Naive thymus-derived CD8-positive, alpha-beta T cell (primary cell): ENCODE data around the gene SHB. TPM values are rescaled to one million over a fixed set of nuclear protein-coding genes. Genes with fewer than 3 reads are reported as not detected.

Source experiments
- ATAC-seq, 2 donors: fragments of 150-1000 bp; cut with Tn5 transposase in 1 of 2; sonication (Bioruptor Pico), chemical (Tn5 transposase) in 1 of 2; 1 replicate in 1 of 2; 2 replicates in 1 of 2; pipeline ENCODE4 v1.10.0; 2021; ENCODE audit warnings: mild to moderate bottlenecking in 2 of 2, moderate library complexity in 2 of 2
- POLR2A ChIA-PET: fragments of 350-600 bp; sonication (Branson Sonifier 250); formaldehyde crosslinking; loops from one replicate; lab custom pipeline; 2021; ENCODE audit warnings: antibody characterized with exemption; lab: Charles Lee
- DNase-seq, 10 donors: peaks; one replicate each; pipeline versions ENCODE4 v3.0.0 to v3.0.0-alpha.2; 2020 to 2022
- H3K27ac Mint-ChIP-seq, 10 donors: one replicate each; pipeline ENCODE4 v1.8.0; 2020 to 2022; ENCODE audit warnings: mild to moderate bottlenecking in 10 of 10, mixed read lengths in 10 of 10, moderate library complexity in 4 of 10, inconsistent platforms in 1 of 10
- H3K27me3 Mint-ChIP-seq, 5 donors: one replicate each; pipeline ENCODE4 v1.8.0; 2021 to 2022; ENCODE audit warnings: mixed read lengths in 5 of 5
- H3K36me3 Mint-ChIP-seq, 3 donors: one replicate each; pipeline ENCODE4 v1.8.0; 2020 to 2022; ENCODE audit warnings: mixed read lengths in 3 of 3, mild to moderate bottlenecking in 2 of 3, inconsistent platforms in 1 of 3
- H3K4me1 Mint-ChIP-seq, 4 donors: one replicate each; pipeline ENCODE4 v1.8.0; 2021 to 2022; ENCODE audit warnings: mixed read lengths in 4 of 4
- H3K4me3 Mint-ChIP-seq, 10 donors: one replicate each; pipeline ENCODE4 v1.8.0; 2020 to 2022; ENCODE audit warnings: mild to moderate bottlenecking in 10 of 10, mixed read lengths in 10 of 10, moderate library complexity in 6 of 10, inconsistent platforms in 1 of 10
- H3K9me3 Mint-ChIP-seq, 9 donors: one replicate each; pipeline ENCODE4 v1.8.0; 2020 to 2022; ENCODE audit warnings: mixed read lengths in 9 of 9, mild to moderate bottlenecking in 3 of 9, inconsistent platforms in 1 of 9, moderate library complexity in 1 of 9
- polyA plus RNA-seq, 3 donors: library from polyadenylated mRNA; unstranded; fragments of 300-500 nt; fragmentation: Illumina TruSeq; gene quantifications; one replicate each; pipeline ENCODE4 v1.2.3, GENCODE V29; 2021
- total RNA-seq, 8 experiments: library from RNA in 2 of 8; stranded (reverse) in 2 of 8; gene quantifications; one replicate each; pipeline ENCODE4 v1.2.3 and lab custom pipeline; 2021 to 2026

SHB gene
- total and polyA plus RNA-seq, 5 experiments from 2014 or later, result 0.20 to 1.2 (median 0.54) TPM

DNA sequence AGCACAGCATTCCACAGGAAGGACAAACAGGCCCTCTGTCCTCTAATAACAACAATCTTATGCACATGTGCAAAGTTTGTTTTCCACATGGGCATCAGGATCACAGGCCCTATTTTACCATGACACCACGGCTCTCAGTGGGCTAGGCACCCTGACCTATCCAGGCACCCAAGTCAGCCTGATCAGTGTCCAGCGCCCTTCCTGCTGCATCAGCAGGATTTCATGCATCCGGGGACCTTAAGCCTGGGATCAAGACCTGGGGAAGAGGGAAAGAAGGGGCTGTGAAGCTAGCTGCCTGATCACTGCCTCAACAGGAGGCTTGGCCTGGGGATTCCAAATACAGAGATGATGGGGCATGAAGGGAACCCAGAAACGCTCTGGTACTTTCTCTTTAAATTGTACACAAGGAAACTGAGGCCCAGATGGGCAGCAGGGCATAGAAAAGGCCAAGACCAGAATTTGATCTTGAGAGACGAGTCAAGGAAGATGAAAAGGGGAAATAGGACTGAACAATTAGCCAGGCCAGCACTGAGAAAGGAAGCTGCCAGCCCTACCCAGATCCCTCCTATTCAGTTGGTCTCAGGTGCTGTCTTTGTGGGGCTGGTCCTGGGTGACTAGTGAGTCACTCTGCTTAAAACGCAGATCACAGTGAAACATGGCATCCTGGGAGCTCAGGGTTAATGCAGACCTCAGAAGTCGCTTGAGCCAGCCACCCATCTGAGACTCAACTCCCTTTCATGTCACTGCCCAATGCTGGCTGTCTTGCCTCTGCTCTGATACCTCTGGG lies 57.9 kb downstream of the SHB start:
- H3K4me1 Mint-ChIP-seq, result peaks cover 9 to 19% (median 16%) of the 10 kb centered on the region in 4 donors
- H3K4me3 Mint-ChIP-seq, result no peak overlapping the region

DNA sequence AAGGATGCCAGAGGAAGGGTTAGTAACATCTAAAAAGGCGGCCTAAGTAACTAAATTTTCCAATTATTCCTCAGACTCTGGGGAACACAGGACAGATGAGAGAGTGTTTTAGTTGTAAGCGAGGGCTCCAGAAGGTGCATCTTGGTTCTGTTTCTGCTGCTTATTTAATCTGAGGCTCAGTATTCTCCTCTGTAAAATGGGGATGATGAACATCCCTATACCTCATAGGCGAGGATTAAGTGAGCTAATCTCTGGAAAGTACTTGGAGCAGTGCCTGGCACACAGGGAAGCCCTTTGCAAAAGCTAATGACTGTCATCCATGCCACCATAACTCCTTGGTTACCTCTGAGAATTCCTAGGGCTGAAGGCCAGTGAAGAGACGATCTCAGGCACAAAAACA lies 59.0 kb downstream of the SHB start:
- H3K36me3 Mint-ChIP-seq, result no peaks in the 10 kb centered on the region
- peaks cover 9 to 19% (median 16%) of the 10 kb centered on the region in 4 donors for H3K4me1 Mint-ChIP-seq
- no peaks in the 10 kb centered on the region for H3K9me3 Mint-ChIP-seq
- H3K27ac Mint-ChIP-seq, result no peak overlapping the region
- no peaks in the 10 kb centered on the region for H3K27me3 Mint-ChIP-seq
- no peak overlapping the region for H3K4me3 Mint-ChIP-seq
- POLR2A ChIA-PET, result no interaction called here
- DNase-seq (no peak), ATAC-seq (no peak)

More for the DNA sequence above, 57.9 kb downstream of the SHB start:
- POLR2A ChIA-PET, result no interaction called here
- H3K27ac Mint-ChIP-seq, result no peak overlapping the region
- DNase-seq, result no peak
- ATAC-seq, result no peak
- no peaks in the 10 kb centered on the region for H3K27me3 Mint-ChIP-seq
- no peaks in the 10 kb centered on the region for H3K9me3 Mint-ChIP-seq
- no peaks in the 10 kb centered on the region for H3K36me3 Mint-ChIP-seq

DNA sequence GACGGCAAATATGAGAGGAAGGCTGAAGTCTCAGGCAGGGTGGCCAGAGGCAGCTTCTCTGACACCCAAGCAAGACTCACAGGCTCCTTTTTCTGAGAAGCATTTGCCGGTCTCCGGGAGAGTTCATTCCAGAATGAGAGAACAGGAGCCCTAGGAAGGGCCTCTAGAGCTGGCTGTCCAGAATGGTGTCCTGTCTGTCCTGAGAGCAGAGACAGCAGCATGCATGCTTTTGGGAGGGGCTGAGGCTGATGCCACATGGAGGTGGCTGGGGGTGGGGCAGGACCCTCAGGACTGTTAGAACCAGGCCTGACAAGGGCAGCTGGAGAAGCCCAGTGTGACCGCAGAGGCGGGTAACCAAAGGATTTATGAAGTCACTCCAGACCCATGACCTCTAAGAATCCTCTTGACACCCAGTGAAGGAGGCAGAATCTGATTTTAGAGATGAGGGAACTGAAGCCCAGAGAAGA lies 60.0 kb downstream of the SHB start:
- H3K4me3 Mint-ChIP-seq, result no peak overlapping the region
- POLR2A ChIA-PET, result no interaction called here
- H3K9me3 Mint-ChIP-seq, result no peaks in the 10 kb centered on the region
- no peaks in the 10 kb centered on the region for H3K27me3 Mint-ChIP-seq
- no peaks in the 10 kb centered on the region for H3K36me3 Mint-ChIP-seq
- peak in 1 of 10 donors; percentile 54 for DNase-seq
- peaks cover 9 to 19% (median 16%) of the 10 kb centered on the region in 4 donors for H3K4me1 Mint-ChIP-seq
- ATAC-seq, result no peak
- peak overlapping the region in 2 of 10 donors; percentile 48 to 83 for H3K27ac Mint-ChIP-seq

DNA sequence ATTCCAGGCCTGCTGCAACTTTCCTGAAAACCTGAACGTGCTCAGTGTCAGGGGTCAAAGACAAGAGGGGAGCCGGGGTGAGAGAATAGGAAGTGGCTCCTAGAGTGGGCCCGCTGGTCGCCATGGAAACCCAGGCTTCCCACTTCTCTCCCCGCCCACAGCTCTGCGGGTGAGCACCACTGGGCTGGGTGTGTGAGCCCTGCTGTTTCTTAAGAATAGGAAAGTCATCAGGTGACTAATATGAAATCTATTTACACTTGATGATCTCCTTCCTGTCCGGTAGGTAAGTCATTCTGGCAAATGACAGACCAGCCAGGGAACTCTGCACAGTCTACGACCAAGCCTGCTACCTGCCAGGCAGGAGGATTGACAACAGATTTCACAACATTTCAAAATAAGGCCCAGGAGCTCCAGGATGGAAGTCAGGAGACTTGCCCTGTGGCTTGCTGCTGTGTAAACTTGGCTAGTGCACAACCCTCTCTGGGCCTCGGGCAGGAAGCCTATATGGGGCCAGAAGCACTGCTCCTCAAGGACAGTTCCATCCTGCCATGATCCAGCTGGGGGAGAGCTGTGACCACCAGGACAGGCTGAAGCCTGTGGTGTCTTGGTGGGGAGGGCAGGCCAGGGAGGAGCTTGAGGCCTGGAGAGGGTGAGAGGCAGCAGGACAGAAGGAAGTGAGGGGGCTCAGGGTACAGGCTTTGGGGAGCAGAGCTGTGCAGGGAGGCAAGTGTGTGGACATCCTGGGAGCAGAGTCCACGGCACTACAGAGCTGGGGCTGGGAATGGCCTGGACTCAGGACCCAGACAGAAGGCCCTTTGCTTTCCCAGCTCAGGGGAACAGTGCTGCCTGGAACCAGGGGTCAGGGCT lies 60.6 kb downstream of the SHB start:
- POLR2A ChIA-PET, result no interaction called here
- H3K36me3 Mint-ChIP-seq, result no peaks in the 10 kb centered on the region
- peaks cover 11 to 19% (median 19%) of the 10 kb centered on the region in 4 donors for H3K4me1 Mint-ChIP-seq
- no peaks in the 10 kb centered on the region for H3K9me3 Mint-ChIP-seq
- ATAC-seq (peak in 1 of 2 donors; percentile 42), DNase-seq (peak in 1 of 10 donors; percentile 54)
- H3K4me3 Mint-ChIP-seq, result no peak overlapping the region
- H3K27ac Mint-ChIP-seq, result peak overlapping the region in 8 of 10 donors; percentile 22 to 83 (median 32)
- H3K27me3 Mint-ChIP-seq, result no peaks in the 10 kb centered on the region

DNA sequence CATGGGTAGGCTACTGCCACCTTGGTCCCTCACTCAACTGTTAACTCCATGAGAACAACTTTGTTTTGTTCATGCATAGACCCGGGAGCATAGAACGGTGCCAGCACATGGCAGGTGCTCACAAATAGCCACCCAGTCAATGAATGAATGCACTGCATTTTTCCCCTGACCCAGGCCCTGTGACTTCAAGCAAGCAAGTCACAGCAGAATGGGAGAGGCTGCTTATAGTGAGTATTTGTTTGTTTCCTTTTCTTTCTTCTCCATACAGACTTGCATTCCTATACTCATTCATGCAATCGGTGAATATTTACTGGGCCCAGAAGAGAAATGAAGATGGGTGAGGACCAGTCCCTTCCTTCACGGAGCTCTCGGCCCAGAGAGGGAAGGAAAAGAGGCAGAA lies 62.0 kb downstream of the SHB start:
- Mint-ChIP-seq H3K27me3 (no peaks in the 10 kb centered on the region), H3K27ac (peak overlapping the region in 2 of 10 donors; percentile 30 to 35), H3K4me3 (no peak overlapping the region), H3K36me3 (no peaks in the 10 kb centered on the region), H3K9me3 (no peaks in the 10 kb centered on the region), H3K4me1 (peaks cover 14 to 31% (median 23%) of the 10 kb centered on the region in 4 donors)
- DNase-seq, result no peak
- POLR2A ChIA-PET, result no interaction called here
- no peak for ATAC-seq

DNA sequence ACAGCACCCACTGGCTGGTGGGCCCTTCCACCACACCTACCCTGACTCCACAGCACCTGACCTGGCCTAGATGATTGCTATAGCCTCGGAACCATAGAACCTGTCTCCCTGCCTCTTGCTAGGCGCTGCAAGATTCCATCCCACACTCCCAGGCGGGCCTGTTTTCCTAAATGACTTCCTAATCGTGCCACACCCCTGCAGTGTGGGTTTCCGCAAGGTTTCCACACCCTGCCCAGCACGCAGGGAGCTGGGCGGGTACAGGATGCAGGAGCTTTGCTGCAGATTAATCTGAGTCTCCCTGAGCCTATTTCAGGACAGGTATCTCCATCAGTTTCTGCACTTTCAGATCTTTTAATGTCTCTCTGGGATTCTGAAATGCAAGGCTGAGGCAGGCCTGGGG lies 62.9 kb downstream of the SHB start:
- Mint-ChIP-seq H3K27ac (peak overlapping the region in 3 of 10 donors; percentile 36 to 70 (median 37)), H3K27me3 (no peaks in the 10 kb centered on the region), H3K4me1 (peaks cover 14 to 31% (median 23%) of the 10 kb centered on the region in 4 donors), H3K9me3 (no peaks in the 10 kb centered on the region), H3K36me3 (no peaks in the 10 kb centered on the region), H3K4me3 (no peak overlapping the region)
- ATAC-seq, result no peak
- no peak for DNase-seq
- POLR2A ChIA-PET, result no interaction called here

DNA sequence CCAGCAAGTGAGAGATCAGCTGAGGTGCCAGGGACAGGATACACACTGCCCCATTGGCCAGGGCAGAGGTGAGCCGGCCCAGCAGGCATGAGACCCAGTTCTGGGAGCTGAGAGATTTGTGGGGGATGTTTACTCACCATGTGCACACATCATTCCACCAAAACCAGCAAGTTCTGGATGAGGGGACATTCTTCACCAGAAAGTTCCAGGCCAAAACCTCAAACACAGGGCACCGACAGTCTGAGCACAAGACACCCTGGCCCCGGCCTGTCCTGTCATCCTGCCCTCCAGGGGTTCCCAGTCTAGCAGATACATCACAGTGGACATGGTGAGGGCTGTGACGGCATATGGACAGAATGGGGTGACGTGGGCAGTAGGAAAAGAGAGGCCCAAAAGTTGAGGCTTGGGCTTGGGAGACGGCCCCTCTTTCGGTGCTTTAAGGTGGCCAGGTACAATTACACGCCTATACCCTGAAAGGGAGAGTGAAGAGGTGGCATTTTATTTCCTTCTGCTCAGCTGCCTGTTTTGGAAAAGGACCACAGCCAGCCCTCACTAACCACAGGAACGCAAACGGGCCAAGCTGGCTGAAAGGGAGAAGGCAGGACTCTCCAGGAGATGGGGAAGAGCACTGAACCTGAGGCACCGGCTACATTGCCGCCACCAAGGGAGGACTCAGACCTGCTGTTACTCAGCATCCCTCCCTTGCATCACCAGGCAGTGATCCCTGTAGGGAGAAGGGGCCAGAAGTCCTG lies 64.0 kb downstream of the SHB start:
- Mint-ChIP-seq H3K27me3 (peaks cover 0 to under 1% (median 0%) of the 10 kb centered on the region in 5 donors), H3K9me3 (no peaks in the 10 kb centered on the region), H3K4me1 (peaks cover 14 to 31% (median 23%) of the 10 kb centered on the region in 4 donors), H3K27ac (no peak overlapping the region), H3K4me3 (no peak overlapping the region), H3K36me3 (no peaks in the 10 kb centered on the region)
- no peak for ATAC-seq
- POLR2A ChIA-PET, result no interaction called here
- DNase-seq, result peak in 1 of 10 donors; percentile 35

DNA sequence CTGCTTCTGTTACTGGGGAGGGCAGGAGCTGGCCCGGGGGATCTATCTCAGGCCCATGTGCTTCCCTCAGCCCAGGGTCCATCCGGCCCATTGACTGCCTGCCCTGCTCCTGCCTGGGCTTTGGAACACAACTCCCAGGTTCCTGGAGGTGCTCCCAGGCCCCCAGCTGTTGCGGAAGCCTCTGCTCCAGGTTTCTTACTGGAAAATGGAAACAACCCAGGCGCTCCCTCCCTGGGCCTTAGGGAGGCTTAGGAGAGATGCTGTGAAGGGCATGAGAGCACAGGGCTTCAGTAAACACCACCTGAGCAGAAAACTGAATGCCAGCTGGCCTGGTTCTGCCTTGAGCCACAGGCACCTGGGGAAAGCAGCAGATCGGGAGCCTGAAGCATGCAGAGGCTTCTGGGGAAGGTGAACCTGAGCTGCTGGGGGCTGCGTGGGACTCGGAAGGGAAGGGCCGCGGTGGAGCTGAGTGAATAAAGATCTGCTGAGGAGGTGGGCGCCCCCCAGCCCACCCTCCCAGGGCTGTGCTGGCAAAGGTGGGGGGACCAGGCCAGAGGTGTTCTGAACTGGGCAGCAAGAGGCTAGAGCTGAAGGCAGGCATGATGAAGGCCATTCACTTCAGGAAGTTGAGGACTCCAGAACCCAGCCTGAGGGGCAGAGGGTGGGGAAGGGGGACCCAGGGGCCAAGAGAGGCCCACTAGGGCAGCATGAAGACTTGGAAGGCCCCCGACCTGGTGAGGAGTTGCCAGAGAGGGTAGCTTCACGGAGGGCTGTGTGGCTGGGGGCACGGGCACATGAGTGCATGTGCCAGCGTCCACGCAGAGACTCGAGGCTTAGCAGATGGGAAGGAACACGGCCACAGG lies 64.8 kb downstream of the SHB start:
- DNase-seq (no peak), ATAC-seq (no peak)
- no peak overlapping the region for H3K27ac Mint-ChIP-seq
- H3K36me3 Mint-ChIP-seq, result no peaks in the 10 kb centered on the region
- no peaks in the 10 kb centered on the region for H3K9me3 Mint-ChIP-seq
- POLR2A ChIA-PET, result no interaction called here
- H3K27me3 Mint-ChIP-seq, result peaks cover 0 to 3% (median 0%) of the 10 kb centered on the region in 5 donors
- H3K4me1 Mint-ChIP-seq, result peaks cover 16 to 31% (median 23%) of the 10 kb centered on the region in 4 donors
- no peak overlapping the region for H3K4me3 Mint-ChIP-seq

DNA sequence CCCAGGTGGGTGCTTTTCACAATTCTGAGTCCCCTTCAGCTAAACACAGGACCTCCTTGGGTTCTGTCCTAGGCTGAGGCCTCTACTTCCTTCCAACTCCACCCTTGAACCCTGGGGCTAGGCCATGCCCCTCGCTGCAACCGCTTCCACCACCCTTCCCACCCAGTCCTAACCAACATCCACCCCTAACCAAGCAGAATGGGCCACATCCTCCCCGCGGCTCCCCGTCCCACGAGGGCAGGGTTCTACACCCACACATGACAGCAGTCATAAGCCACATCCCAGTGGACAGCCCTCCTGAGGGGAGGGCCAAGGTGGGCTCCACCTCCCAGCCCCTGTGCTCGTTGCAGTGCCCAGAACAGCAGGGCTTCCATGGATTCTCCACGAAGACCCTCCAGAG lies 65.8 kb downstream of the SHB start:
- H3K4me1 Mint-ChIP-seq, result peaks cover 11 to 28% (median 15%) of the 10 kb centered on the region in 4 donors
- POLR2A ChIA-PET, result no interaction called here
- peaks cover 0 to 3% (median 0%) of the 10 kb centered on the region in 5 donors for H3K27me3 Mint-ChIP-seq
- H3K27ac Mint-ChIP-seq, result peak overlapping the region in 3 of 10 donors; percentile 6 to 37 (median 36)
- DNase-seq (peak in 1 of 10 donors; percentile 11), ATAC-seq (peak in 1 of 2 donors; percentile 33)
- H3K36me3 Mint-ChIP-seq, result no peaks in the 10 kb centered on the region
- H3K9me3 Mint-ChIP-seq, result no peaks in the 10 kb centered on the region
- no peak overlapping the region for H3K4me3 Mint-ChIP-seq

DNA sequence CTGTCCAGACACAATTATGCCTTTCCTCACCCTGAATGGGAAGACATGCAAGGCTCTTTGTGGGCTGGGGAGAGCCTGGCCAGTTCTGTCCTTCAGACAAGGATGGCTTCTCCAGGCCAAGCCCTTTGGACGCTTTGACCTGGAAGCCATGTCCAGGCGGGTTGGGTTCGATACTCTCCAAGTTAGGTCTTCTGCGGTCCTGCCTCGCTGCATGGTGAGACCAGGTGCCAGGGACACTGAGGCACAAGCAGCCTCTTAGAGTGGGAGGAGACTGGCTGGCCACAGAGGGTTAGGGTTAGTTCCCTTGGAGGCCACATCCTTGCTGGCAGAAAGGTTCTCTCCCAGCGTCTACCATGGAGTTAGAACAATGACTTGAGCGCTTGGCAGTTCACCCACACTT lies 67.6 kb downstream of the SHB start:
- no peaks in the 10 kb centered on the region for H3K36me3 Mint-ChIP-seq
- no peak for ATAC-seq
- peaks cover 0 to 3% (median 0%) of the 10 kb centered on the region in 5 donors for H3K27me3 Mint-ChIP-seq
- DNase-seq, result peak in 1 of 10 donors; percentile 56
- peaks cover 3 to 19% (median 7%) of the 10 kb centered on the region in 4 donors for H3K4me1 Mint-ChIP-seq
- H3K9me3 Mint-ChIP-seq, result no peaks in the 10 kb centered on the region
- POLR2A ChIA-PET, result no interaction called here
- H3K27ac Mint-ChIP-seq, result peak overlapping the region in 1 of 10 donors; percentile 38
- H3K4me3 Mint-ChIP-seq, result no peak overlapping the region

DNA sequence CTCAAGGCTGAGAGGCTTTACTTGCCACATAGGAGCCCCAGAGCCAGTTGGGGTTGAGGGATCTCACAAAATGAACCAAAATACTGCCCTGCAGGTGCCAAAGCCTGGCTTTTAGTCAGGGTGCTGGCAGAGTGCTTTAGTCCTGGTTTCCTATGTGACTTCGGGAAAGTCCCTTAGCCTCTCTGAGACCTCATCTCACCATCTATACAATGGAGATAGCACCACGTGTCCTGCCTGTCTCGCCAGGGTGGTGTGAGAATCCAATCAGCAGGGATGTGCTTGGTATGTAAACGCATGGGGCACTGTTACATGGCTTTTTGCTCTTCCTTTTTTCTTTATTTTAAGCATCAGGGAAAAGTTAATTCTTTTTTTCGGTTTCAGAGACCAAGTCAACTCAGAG lies 68.3 kb downstream of the SHB start:
- Mint-ChIP-seq H3K4me1 (peaks cover 3 to 19% (median 7%) of the 10 kb centered on the region in 4 donors), H3K27me3 (peaks cover 0 to 3% (median 0%) of the 10 kb centered on the region in 5 donors), H3K9me3 (no peaks in the 10 kb centered on the region), H3K27ac (no peak overlapping the region), H3K4me3 (no peak overlapping the region), H3K36me3 (no peaks in the 10 kb centered on the region)
- no peak for ATAC-seq
- POLR2A ChIA-PET, result no interaction called here
- DNase-seq, result no peak
